ENCODE data around the gene MYPOP. TPM values are rescaled to one million over a fixed set of nuclear protein-coding genes. Genes with fewer than 3 reads are reported as not detected.

Gene MYPOP
- total RNA-seq, 6 experiments from 2014 or later = 10.2 to 11.2 (median 10.5) TPM

DNA sequence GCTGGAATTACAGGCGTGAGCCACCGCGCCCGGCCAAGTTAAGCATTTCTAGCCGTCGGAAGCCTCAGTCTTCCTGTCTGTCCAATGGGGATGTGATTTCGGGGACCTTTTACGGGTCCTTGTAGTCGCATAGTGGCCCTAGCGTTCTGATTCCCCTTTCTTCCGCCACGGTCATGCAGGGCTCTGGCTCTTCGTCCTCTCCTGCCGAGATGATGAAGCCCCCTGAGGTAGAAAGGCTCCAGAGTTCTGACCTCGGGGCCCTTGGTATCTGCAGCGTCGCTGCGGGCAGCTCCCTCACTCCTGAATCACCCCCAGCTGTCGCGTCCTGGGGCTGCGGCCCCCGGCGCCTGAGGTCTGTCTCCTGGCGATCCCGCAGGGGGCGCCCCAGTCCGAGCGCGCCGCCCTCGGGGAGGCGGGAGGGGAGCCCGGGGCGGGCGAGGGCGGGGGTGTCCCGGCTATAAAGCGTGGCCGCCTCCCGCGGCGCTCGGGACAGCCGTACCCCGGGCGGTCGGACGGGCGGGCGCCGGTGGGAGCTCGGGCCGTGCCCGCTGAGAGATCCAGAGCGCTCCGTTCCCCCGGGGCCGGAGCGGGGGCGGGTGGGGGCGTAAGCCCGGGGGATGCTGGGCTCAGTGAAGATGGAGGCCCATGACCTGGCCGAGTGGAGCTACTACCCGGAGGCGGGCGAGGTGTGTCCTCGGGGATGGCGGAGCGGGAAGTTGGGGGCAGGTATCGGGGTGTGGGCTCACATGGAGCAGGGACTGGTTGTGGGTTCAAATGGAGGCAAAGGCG is 38.4 kb downstream of the MYPOP start, which contains the start of gene FOXA3:
Gene FOXA3 (plus strand): TSS at position 487 of the 789 bp plus-strand sequence. CDS start 131 bp downstream, at position 618.
- peaks cover 14% of the 10 kb centered on the region for H3K36me3 Mint-ChIP-seq (ENCODE audit: low read depth)
- DNase-seq = no peak

DNA sequence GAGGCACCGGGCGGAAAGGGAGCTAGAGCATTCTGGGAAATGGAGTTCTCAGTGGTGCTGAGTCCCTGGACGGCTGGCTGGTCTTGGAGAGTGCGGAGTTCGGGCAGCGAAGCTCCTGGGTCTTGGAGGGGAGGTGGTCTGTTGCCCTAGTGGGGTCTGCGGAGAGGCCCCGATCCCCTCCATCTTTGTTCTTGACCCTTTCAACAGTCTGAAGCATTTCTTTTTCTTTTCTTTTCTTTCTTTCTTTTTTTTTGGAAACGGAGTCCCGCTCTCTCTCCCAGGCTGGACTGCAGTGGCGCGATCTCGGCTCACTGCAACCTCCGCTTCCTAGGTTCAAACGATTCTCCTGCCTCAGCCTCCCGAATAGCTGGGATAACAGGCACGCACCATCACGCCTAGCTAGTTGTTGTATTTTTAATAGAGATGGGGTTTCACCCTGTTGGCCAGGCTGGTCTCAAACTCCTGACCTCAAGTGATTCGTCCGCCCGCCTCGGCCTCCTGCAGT is 39.0 kb downstream of the MYPOP start:
- Mint-ChIP-seq H3K9me3 (no peaks in the 10 kb centered on the region), H3K27ac (peak overlapping the region; percentile 99), H3K27me3 (ENCODE audit: insufficient read depth) (peaks cover 39% of the 10 kb centered on the region), H3K36me3 (ENCODE audit: low read depth) (peaks cover 19% of the 10 kb centered on the region), H3K4me3 (peak overlapping the region; percentile 99), H3K4me1 (ENCODE audit: low read depth) (peaks cover 9% of the 10 kb centered on the region; the same call in 1 of the 2 replicates)
- no peak for DNase-seq
- TF ChIP-seq, protein P1, sequence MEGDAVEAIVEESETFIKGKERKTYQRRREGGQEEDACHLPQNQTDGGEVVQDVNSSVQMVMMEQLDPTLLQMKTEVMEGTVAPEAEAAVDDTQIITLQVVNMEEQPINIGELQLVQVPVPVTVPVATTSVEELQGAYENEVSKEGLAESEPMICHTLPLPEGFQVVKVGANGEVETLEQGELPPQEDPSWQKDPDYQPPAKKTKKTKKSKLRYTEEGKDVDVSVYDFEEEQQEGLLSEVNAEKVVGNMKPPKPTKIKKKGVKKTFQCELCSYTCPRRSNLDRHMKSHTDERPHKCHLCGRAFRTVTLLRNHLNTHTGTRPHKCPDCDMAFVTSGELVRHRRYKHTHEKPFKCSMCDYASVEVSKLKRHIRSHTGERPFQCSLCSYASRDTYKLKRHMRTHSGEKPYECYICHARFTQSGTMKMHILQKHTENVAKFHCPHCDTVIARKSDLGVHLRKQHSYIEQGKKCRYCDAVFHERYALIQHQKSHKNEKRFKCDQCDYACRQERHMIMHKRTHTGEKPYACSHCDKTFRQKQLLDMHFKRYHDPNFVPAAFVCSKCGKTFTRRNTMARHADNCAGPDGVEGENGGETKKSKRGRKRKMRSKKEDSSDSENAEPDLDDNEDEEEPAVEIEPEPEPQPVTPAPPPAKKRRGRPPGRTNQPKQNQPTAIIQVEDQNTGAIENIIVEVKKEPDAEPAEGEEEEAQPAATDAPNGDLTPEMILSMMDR (IDR thresholded peaks at IDR 0.05) = no peak

More for the DNA sequence above, 38.4 kb downstream of the MYPOP start, which contains the start of gene FOXA3:
- Mint-ChIP-seq H3K4me3 (peak within 1 kb of the TSS; percentile 99), H3K9me3 (no peaks in the 10 kb centered on the region), H3K27me3 (ENCODE audit: insufficient read depth) (peaks cover 39% of the 10 kb centered on the region), H3K4me1 (ENCODE audit: low read depth) (peaks cover 9% of the 10 kb centered on the region; the same call in 1 of the 2 replicates), H3K27ac (peak within 1 kb of the TSS; percentile 99)
- TF ChIP-seq, protein P1 (IDR thresholded peaks at IDR 0.05) = peak; percentile 71

DNA sequence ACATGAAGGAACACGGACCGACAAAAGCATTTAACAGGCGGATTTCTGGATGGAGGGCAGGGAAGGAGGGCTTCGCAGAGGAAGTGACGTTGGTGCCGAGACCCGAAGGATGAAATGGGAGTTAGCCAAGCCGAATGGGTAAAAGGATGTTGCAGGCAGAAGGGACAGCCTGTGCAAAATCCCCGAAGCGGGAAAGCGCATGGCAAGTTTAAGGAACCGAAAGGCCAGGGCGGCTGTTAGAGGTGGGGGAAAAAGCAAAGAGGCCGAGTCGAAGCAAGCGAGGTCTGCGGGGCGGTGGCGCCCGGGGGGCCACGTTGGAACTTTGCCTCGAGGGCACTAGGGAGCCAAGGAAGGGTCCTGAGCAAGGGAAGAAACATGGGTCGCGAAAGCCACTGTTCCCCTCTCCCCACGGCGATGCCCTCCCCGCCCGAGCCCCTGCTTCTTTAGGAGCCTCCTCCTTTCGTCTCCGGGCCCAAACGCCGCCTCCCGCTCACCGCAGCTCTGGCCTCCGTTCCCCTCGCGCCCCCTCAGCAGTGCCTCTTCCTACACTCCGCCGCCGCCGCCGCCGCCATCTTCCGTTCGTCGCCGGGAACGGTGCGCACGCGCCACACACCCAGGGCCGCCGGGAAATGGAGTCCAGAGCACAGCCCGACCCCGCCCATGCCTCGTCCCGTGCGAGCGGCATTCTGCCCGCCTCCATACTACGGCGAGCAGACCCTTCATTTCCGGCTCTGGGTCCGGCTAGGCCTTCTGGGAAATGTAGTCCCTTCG is 39.7 kb downstream of the MYPOP start, which contains the start of gene SYMPK:
Gene SYMPK (minus strand): TSS at position 584 of the 771 bp plus-strand sequence. CDS start 8,652 bp downstream, outside the sequence.
- Mint-ChIP-seq H3K27ac (peak within 1 kb of the TSS; percentile 99), H3K27me3 (ENCODE audit: insufficient read depth) (peaks cover 39% of the 10 kb centered on the region), H3K36me3 (ENCODE audit: low read depth) (peaks cover 23% of the 10 kb centered on the region), H3K4me3 (peak within 1 kb of the TSS; percentile 99), H3K9me3 (no peaks in the 10 kb centered on the region), H3K4me1 (ENCODE audit: low read depth) (peaks cover 9% of the 10 kb centered on the region; the same call in 1 of the 2 replicates)
- peak; percentile 99 for DNase-seq
- TF ChIP-seq, protein P1 (IDR thresholded peaks at IDR 0.05) = no peak

DNA sequence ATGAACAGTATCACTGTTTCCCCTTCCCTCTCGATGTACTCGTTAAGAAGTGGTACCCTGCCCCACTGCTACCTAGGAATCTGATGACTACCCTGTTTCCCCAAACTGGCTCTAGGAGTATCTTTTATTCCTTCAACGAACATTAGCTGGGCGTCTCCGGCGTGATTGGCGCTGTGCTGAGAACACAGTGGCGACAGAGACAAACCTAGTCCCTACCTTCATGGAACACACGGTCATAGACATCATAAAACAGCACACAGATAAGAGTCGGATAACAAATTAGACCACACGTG is 40.2 kb downstream of the MYPOP start:
- Mint-ChIP-seq H3K4me1 (ENCODE audit: low read depth) (peaks cover 9% of the 10 kb centered on the region; the same call in 1 of the 2 replicates), H3K27ac (peak overlapping the region; percentile 99), H3K27me3 (ENCODE audit: insufficient read depth) (peaks cover 37% of the 10 kb centered on the region), H3K4me3 (peak overlapping the region; percentile 99), H3K9me3 (no peaks in the 10 kb centered on the region), H3K36me3 (ENCODE audit: low read depth) (peaks cover 23% of the 10 kb centered on the region)
- DNase-seq = no peak
- TF ChIP-seq, protein P1 (IDR thresholded peaks at IDR 0.05) = no peak; the same call in 1 of the 2 replicates
